Adrenal gland (tissue), 19 donors: Measurements from ENCODE around the gene OR1E2. TPM values are rescaled to one million over a fixed set of nuclear protein-coding genes. Genes with fewer than 3 reads are reported as not detected.

Source experiments
- DNase-seq, 7 donors: peaks; one replicate each; pipeline ENCODE4 v3.0.0-alpha.2; 2019 to 2020
- H3K27ac ChIP-seq, 5 donors: fragments of 200-600 bp; sonication (generic) in 4 of 5; 1 replicate in 3 of 5; 2 replicates in 2 of 5; pipeline versions ENCODE4 v1.5.1 to v1.8.0; 2016 to 2020; ENCODE audit warnings: mild to moderate bottlenecking in 1 of 5
- H3K27me3 ChIP-seq: fragments of 200-600 bp; 2 replicates; pipeline ENCODE4 v1.8.0; 2021
- H3K36me3 ChIP-seq, 2 donors: fragments of 200-600 bp; replicated peaks in 1 of 2; 1 replicate in 1 of 2; 2 replicates in 1 of 2; pipeline versions ENCODE4 v1.5.1 to v1.8.0; 2018 to 2022
- H3K4me1 ChIP-seq, 2 donors: fragments of 200-600 bp; replicated peaks in 1 of 2; 1 replicate in 1 of 2; 2 replicates in 1 of 2; pipeline versions ENCODE4 v1.5.1 to v1.8.0; 2018 to 2021
- H3K4me3 ChIP-seq, 4 donors: fragments of 200-600 bp; sonication (generic) in 3 of 4; one replicate each; pipeline ENCODE4 v1.5.1; 2016 to 2018
- H3K9me3 ChIP-seq, 3 donors: fragments of 200-600 bp; sonication (generic) in 1 of 3; replicated peaks in 1 of 3; 1 replicate in 2 of 3; 2 replicates in 1 of 3; pipeline versions ENCODE4 v1.5.1 to v1.8.0; 2016 to 2021
- CTCF ChIP-seq, 6 experiments: fragments of 450-650 bp in 4 of 6; fragments of 200-600 bp in 2 of 6; sonication (generic) in 1 of 6; IDR thresholded peaks; 1 replicate in 5 of 6; 2 replicates in 1 of 6; pipeline versions ENCODE4 v1.5.1 to v1.8.0; 2016 to 2021; ENCODE audit warnings: antibody characterized with exemption in 6 of 6, mild to moderate bottlenecking in 2 of 6, moderate library complexity in 1 of 6
- POLR2A ChIP-seq, 2 donors: fragments of 450-650 bp; IDR thresholded peaks; one replicate each; pipeline ENCODE4 v1.6.1; 2017; ENCODE audit warnings: antibody characterized with exemption in 2 of 2, mild to moderate bottlenecking in 2 of 2, moderate library complexity in 1 of 2
- WGBS, 4 donors: extraction: QIAGEN DNeasy Blood & Tissue Kit in 2 of 4; methylation state at CpG; one replicate each; pipeline versions ENCODE4 v1.1.5 to v1.1.7; 2013 to 2017; 5-methylcytosine and 5-hydroxymethylcytosine counted together
- intact Hi-C, 2 donors: fragments of 100-400 bp; cut with DNase I; formaldehyde crosslinking; loops; one replicate each; pipeline versions ENCODE4 v1.14.1 to v1.15.0; 2022 to 2023
- long read RNA-seq, 10 donors: library from polyadenylated mRNA in 3 of 10; unstranded in 2 of 10; stranded (forward) in 1 of 10; transcript quantifications; one replicate each; pipeline ENCODE4 v2.0.0 and lab custom pipeline, GENCODE V29; 2021 to 2026
- polyA plus RNA-seq, 3 donors: library from polyadenylated mRNA; stranded (reverse); fragments of 200-250 nt in 2 of 3; fragments of 350-450 nt in 1 of 3; fragmentation: Illumina TruSeq in 1 of 3; extraction: RNeasy Lipid Tissue Mini Kit (QIAGEN cat#74804) in 1 of 3; gene quantifications; one replicate each; pipeline ENCODE4 v1.2.3, GENCODE V29; 2013 to 2014
- total RNA-seq, 9 donors: library from RNA; depleted of rRNA in 4 of 9; stranded (reverse); fragments of >200 nt in 4 of 9; fragments of 120-200 nt in 1 of 9; fragmentation: NEBNext Ultra II Directional in 1 of 9; extraction: Animal tissue kit (Norgen Biotek cat#: 25700) in 1 of 9; gene quantifications; one replicate each; pipeline versions ENCODE4 v1.1.0 to v1.2.4, GENCODE V29; 2013 to 2023
- donor health status: healthy with polysubstance abuse.
- donor health status: Bipolar disorder and iron deficiency.
- donor health status: DM: yes; HTN: yes; CAD: no.
- donor health status: DM: no; HTN: no; CAD: no.
- donor health status: DM: no; HTN: no; CAD: no.
- donor health status: DM: yes; HTN: yes; CAD: no.

Gene OR1E2
- total RNA-seq, result not detected
- polyA plus RNA-seq, result not detected
- long read RNA-seq, donor 1, result 0 reads
- long read RNA-seq, donor 2, result 0 reads
- long read RNA-seq, donor 3, result 0 reads
- long read RNA-seq, donor 4, result 0 reads
- long read RNA-seq, donor 5, result 0 reads
- long read RNA-seq, donor 6, result 0 reads
- long read RNA-seq, donor 7, result 0 reads
- long read RNA-seq, donor 8, result 0 reads
- long read RNA-seq, donor 9, result 0 reads
- long read RNA-seq, donor 10, result 0 reads

GRCh38 chr17:3433741-3434140 is at the start of gene OR1E2:
OR1E2 (minus strand) TSS chr17:3433841; CDS start chr17:3433841, 0 bp downstream.
- intact Hi-C loops, result no loop called here
- DNase-seq, result no peak
- 68 to 74% (median 70%) methylated on average over 3 of the region's 3 CpGs for WGBS, 4 donors
- no peaks in the 10 kb centered on the region for H3K36me3 ChIP-seq
- TF ChIP-seq POLR2A (IDR thresholded peaks at IDR 0.05) (no peak), CTCF (IDR thresholded peaks at IDR 0.05) (no peak)
- no peak within 1 kb of the TSS for H3K27ac ChIP-seq
- H3K9me3 ChIP-seq, result no peaks in the 10 kb centered on the region
- no peaks in the 10 kb centered on the region for H3K27me3 ChIP-seq
- H3K4me3 ChIP-seq, result no peak within 1 kb of the TSS
- no peaks in the 10 kb centered on the region for H3K4me1 ChIP-seq

GRCh38 chr17:3482852-3483251 is 49.2 kb upstream of the OR1E2 start:
- H3K27me3 ChIP-seq, result no peaks in the 10 kb centered on the region
- TF ChIP-seq CTCF (IDR thresholded peaks at IDR 0.05) (no peak), POLR2A (IDR thresholded peaks at IDR 0.05) (no peak)
- DNase-seq, result no peak
- intact Hi-C loops, result no loop called here
- H3K4me3 ChIP-seq, result no peak overlapping the region
- WGBS, 4 donors, result 27 to 72% (median 63%) methylated on average over 3 of the region's 3 CpGs
- no peaks in the 10 kb centered on the region for H3K4me1 ChIP-seq
- no peaks in the 10 kb centered on the region for H3K36me3 ChIP-seq
- no peaks in the 10 kb centered on the region for H3K9me3 ChIP-seq
- H3K27ac ChIP-seq, result no peak overlapping the region

GRCh38 chr17:3479988-3480387 is 46.3 kb upstream of the OR1E2 start:
- Histone ChIP-seq H3K9me3 (no peaks in the 10 kb centered on the region), H3K36me3 (no peaks in the 10 kb centered on the region), H3K4me3 (no peak overlapping the region), H3K27me3 (no peaks in the 10 kb centered on the region), H3K27ac (no peak overlapping the region), H3K4me1 (no peaks in the 10 kb centered on the region)
- no peak for DNase-seq
- TF ChIP-seq POLR2A (IDR thresholded peaks at IDR 0.05), result no peak
- no peak for TF ChIP-seq CTCF (IDR thresholded peaks at IDR 0.05)
- intact Hi-C loops, result no loop called here
- WGBS, 4 donors, result 73 to 90% (median 82%) methylated on average over 3 of the region's 3 CpGs

- Histone ChIP-seq H3K4me3 (peak within 1 kb of the TSS in 1 of 4 donors; percentile 59), H3K4me1 (no peaks in the 10 kb centered on the region), H3K27me3 (no peaks in the 10 kb centered on the region), H3K36me3 (no peaks in the 10 kb centered on the region), H3K9me3 (no peaks in the 10 kb centered on the region), H3K27ac (peak within 1 kb of the TSS in 3 of 5 donors; percentile 14 to 63 (median 29))
- TF ChIP-seq POLR2A (IDR thresholded peaks at IDR 0.05) (no peak), CTCF (IDR thresholded peaks at IDR 0.05) (no peak)
- WGBS, 4 donors, result 35 to 41% (median 40%) methylated on average over 7 of the region's 7 CpGs
- intact Hi-C loops, result no loop called here
- DNase-seq, result no peak
Measured at GRCh38 chr17:3475812-3476610, 42.4 kb upstream of the OR1E2 start, which contains the start of gene ASPA. ASPA (plus strand) TSS chr17:3475997; CDS start chr17:3476160, 163 bp downstream.
